GM12892 (cell line): ENCODE results near the gene SRCIN1.

Source experiments
- POLR2A ChIP-seq: IDR thresholded peaks from 2 replicates; pipeline ENCODE4 v1.6.1; 2011; ENCODE audit warnings: low read depth, low read length, control low read depth
- POLR2AphosphoS5 ChIP-seq: IDR thresholded peaks from 2 replicates; pipeline ENCODE4 v1.6.1; 2011; ENCODE audit warnings: low read depth, low read length, control low read depth

DNA sequence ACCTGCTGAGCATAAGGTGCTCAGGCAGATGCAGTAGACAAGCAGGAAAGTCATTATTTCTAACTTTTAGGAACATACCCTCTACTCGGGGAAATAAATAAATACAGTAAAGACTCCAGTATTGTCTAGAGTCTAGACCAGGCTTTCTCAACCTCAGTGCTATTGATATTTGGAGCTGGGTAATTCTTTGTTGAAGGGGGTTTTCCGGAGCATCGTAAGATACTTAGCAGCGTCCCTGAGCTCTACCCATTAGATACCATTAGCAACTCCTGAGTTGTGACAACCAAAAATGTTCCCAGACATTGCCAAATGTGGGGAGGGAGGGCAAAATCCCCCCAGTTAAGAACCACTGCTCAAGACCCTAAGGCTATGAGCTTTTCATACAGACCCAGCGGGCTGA, 47.9 kb upstream of the SRCIN1 start:
- no peak for TF ChIP-seq POLR2A
- no peak for TF ChIP-seq POLR2AphosphoS5
